ENCODE data around the gene NRTN. TPM values are rescaled to one million over a fixed set of nuclear protein-coding genes. Genes with fewer than 3 reads are reported as not detected.

The NRTN gene
- total and polyA plus RNA-seq, 4 experiments from 2014 or later, result 0.34 to 0.91 (median 0.51) TPM

DNA sequence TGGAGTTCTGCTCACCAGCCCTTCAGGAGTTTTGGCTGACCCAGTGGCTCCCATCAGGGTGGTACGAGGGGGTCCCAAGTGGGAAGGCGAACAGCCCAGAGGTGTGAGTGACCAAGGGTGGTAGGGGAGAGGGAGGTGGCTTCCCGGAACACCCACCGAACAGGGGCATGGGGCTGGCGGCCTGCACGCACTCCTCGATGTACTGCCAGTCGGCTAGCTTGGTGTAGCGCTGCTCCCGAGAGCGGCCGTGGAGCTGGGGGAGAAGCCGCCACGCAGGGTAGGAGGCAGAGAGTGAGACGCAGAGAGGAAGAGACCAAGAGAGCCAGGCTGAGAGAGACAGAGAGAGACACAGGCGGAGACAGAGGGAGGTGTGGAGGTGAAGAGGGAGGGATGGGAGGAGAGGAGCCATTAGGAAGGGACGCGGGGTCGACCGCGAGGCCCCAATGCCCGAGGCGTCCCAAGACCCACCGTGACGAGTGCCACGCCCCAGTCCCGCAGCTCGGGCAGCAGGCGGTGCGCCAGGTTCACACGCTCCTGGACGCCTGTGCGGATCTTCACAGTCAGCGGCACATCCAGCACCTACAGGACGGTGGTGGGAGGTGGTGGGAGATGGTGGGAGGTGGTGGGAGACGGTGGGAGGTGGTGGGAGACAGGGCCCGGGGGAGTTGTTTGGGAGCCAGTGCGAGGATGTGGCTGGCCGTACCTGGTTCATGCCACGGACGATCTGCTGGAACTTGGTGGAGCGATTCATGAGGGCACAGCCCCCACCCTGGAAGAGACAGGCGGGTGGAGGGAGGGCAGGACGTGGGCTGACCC is 18.1 kb upstream of the NRTN start:
- Histone ChIP-seq H3K9me3 (ENCODE audit: control insufficient read depth in 1 of 2, low read length in 2 of 2) (no peaks in the 10 kb centered on the region), H3K27ac (ENCODE audit: low read depth, low read length) (no peak overlapping the region), H3K27me3 (ENCODE audit: insufficient read depth, low read length) (no peaks in the 10 kb centered on the region), H3K36me3 (ENCODE audit: insufficient read depth, low read length) (peaks cover 44% of the 10 kb centered on the region), H3K4me1 (ENCODE audit: insufficient read depth, low read length) (peaks cover 14% of the 10 kb centered on the region), H3K4me3 (ENCODE audit: low read length in 2 of 2) (no peak overlapping the region)
- Mint-ChIP-seq H3K4me1 (peaks cover 11 to 24% (median 12%) of the 10 kb centered on the region in 4 donors), H3K9me3 (peaks cover 0 to 4% (median 0%) of the 10 kb centered on the region in 8 donors), H3K27ac (no peak overlapping the region), H3K36me3 (peaks cover 21 to 39% of the 10 kb centered on the region in 2 donors), H3K27me3 (peaks cover 0 to 2% of the 10 kb centered on the region in 2 donors), H3K4me3 (no peak overlapping the region)
- ChIA-PET CTCF (ENCODE audit: partially characterized antibody) (no interaction called here), POLR2A (ENCODE audit: partially characterized antibody) (no interaction called here)
- intact Hi-C loops (cut with micrococcal nuclease), result no loop called here
- DNase-seq, result no peak

DNA sequence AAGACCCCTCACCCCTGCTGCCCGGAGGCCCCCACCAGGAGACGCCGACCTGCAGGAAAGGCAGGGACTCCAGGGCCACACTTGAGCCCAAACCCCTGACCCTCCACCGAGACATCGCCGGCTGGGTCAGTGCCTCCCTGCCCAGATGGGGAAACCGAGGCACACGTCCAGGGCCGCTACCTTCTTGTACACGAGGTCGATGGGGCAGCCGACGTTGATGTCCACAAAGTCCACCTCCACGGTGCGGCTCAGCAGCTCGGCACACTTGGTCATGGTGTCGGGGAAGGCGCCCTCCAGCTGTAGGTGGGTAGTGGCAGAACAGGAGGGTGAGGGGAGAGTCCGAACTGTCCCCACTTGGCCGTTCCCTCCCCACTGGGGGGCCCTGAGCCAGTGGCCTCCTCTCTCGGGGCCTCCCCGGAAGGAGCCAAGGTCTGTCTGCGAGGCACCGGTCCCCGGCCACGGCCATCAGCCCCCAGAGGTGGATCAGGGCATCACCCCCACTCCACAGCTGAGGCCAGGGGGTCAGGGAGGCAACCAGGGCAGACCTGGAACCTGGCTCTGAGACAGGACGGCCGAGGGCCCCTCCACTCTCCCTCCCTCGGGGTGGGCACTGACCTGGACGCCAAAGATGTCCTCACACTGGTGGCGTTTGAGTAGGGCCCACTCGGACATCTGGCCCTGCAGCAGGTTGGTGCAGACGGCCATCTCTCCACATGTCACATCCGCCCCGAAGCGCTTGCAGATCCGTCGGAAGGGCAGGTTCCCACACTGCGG is 17.3 kb upstream of the NRTN start:
- no peak overlapping the region for H3K27ac Mint-ChIP-seq
- H3K4me3 Mint-ChIP-seq, result no peak overlapping the region
- Histone ChIP-seq H3K4me1 (ENCODE audit: insufficient read depth, low read length) (peaks cover 14% of the 10 kb centered on the region), H3K27me3 (ENCODE audit: insufficient read depth, low read length) (no peaks in the 10 kb centered on the region), H3K4me3 (ENCODE audit: low read length in 2 of 2) (no peak overlapping the region), H3K27ac (ENCODE audit: low read depth, low read length) (no peak overlapping the region), H3K36me3 (ENCODE audit: insufficient read depth, low read length) (peaks cover 44% of the 10 kb centered on the region), H3K9me3 (ENCODE audit: control insufficient read depth in 1 of 2, low read length in 2 of 2) (no peaks in the 10 kb centered on the region)
- H3K4me1 Mint-ChIP-seq, result peaks cover 11 to 24% (median 12%) of the 10 kb centered on the region in 4 donors
- H3K9me3 Mint-ChIP-seq, result peaks cover 0 to 4% (median 0%) of the 10 kb centered on the region in 8 donors
- peaks cover 21 to 39% of the 10 kb centered on the region in 2 donors for H3K36me3 Mint-ChIP-seq
- DNase-seq, result no peak
- intact Hi-C loops (cut with micrococcal nuclease), result no loop called here
- peaks cover 0 to 2% of the 10 kb centered on the region in 2 donors for H3K27me3 Mint-ChIP-seq
- CTCF ChIA-PET (ENCODE audit: partially characterized antibody), result no interaction called here
- POLR2A ChIA-PET (ENCODE audit: partially characterized antibody), result no interaction called here

DNA sequence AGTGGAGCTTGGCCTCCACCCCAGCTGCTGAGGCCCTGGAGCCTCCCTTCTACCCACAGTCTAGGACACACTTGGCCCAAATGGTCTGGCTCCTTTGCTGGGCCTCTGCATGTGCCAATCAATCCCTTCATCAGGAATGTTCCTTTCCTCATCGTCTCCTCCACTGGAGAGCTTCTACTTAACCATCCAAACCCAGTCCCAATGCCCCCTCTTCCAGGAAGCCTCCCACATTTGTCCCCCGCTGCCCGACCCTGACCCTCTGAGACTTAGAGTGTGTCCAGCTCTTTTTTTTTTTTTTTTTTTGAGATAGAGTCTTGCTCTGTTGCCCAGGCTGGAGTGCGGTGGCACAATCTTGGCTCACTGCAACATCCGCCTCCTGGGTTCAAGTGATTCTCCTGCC is 16.4 kb upstream of the NRTN start:
- H3K27ac ChIP-seq (ENCODE audit: low read depth, low read length), result no peak overlapping the region
- intact Hi-C loops (cut with micrococcal nuclease), result no loop called here
- H3K4me3 ChIP-seq (ENCODE audit: low read length in 2 of 2), result no peak overlapping the region
- peaks cover 44% of the 10 kb centered on the region for H3K36me3 ChIP-seq (ENCODE audit: insufficient read depth, low read length)
- peaks cover 14% of the 10 kb centered on the region for H3K4me1 ChIP-seq (ENCODE audit: insufficient read depth, low read length)
- peaks cover 0 to 2% of the 10 kb centered on the region in 2 donors for H3K27me3 Mint-ChIP-seq
- no peaks in the 10 kb centered on the region for H3K27me3 ChIP-seq (ENCODE audit: insufficient read depth, low read length)
- ChIA-PET POLR2A (ENCODE audit: partially characterized antibody) (no interaction called here), CTCF (ENCODE audit: partially characterized antibody) (interaction anchor here (1.4 kb wide), 1 partner anchor 16 kb away, joined by 6 read pairs; the partner anchor contains the start of gene NRTN)
- peaks cover 11 to 24% (median 12%) of the 10 kb centered on the region in 4 donors for H3K4me1 Mint-ChIP-seq
- peaks cover 21 to 39% of the 10 kb centered on the region in 2 donors for H3K36me3 Mint-ChIP-seq
- peak overlapping the region in 2 of 8 donors; percentile 11 to 22 for H3K4me3 Mint-ChIP-seq
- no peak for DNase-seq
- H3K9me3 Mint-ChIP-seq, result peaks cover 0 to 4% (median 0%) of the 10 kb centered on the region in 8 donors
- no peaks in the 10 kb centered on the region for H3K9me3 ChIP-seq (ENCODE audit: control insufficient read depth in 1 of 2, low read length in 2 of 2)
- H3K27ac Mint-ChIP-seq, result peak overlapping the region in 2 of 7 donors; percentile 66 to 86

GRCh38 chr19:5789351-5789761 is 15.5 kb upstream of the NRTN start:
- intact Hi-C loops (cut with micrococcal nuclease), result no loop called here
- peaks cover 0 to 4% (median 0%) of the 10 kb centered on the region in 8 donors for H3K9me3 Mint-ChIP-seq
- POLR2A ChIA-PET (ENCODE audit: partially characterized antibody), result interaction anchor here (1.6 to 3.5 kb wide), 6 partner anchors 11 to 114 kb away, joined by 4 to 31 read pairs (median 12); partner anchors contain the start of genes NDUFA11, RPL36 and VMAC
- Histone ChIP-seq H3K4me1 (ENCODE audit: insufficient read depth, low read length) (peaks cover 14% of the 10 kb centered on the region), H3K9me3 (ENCODE audit: control insufficient read depth in 1 of 2, low read length in 2 of 2) (no peaks in the 10 kb centered on the region), H3K27ac (ENCODE audit: low read depth, low read length) (no peak overlapping the region), H3K27me3 (ENCODE audit: insufficient read depth, low read length) (no peaks in the 10 kb centered on the region), H3K36me3 (ENCODE audit: insufficient read depth, low read length) (peaks cover 44% of the 10 kb centered on the region), H3K4me3 (ENCODE audit: low read length in 2 of 2) (no peak overlapping the region)
- peak overlapping the region in 1 of 8 donors; percentile 31 for H3K4me3 Mint-ChIP-seq
- no peak for DNase-seq
- peaks cover 21 to 36% of the 10 kb centered on the region in 2 donors for H3K36me3 Mint-ChIP-seq
- H3K4me1 Mint-ChIP-seq, result peaks cover 11 to 24% (median 12%) of the 10 kb centered on the region in 4 donors
- peak overlapping the region in 1 of 7 donors; percentile 35 for H3K27ac Mint-ChIP-seq
- peaks cover 0 to 2% of the 10 kb centered on the region in 2 donors for H3K27me3 Mint-ChIP-seq
- CTCF ChIA-PET (ENCODE audit: partially characterized antibody), result interaction anchor here (1.4 kb wide), 1 partner anchor 15 kb away, joined by 6 read pairs; the partner anchor contains the start of gene NRTN

DNA sequence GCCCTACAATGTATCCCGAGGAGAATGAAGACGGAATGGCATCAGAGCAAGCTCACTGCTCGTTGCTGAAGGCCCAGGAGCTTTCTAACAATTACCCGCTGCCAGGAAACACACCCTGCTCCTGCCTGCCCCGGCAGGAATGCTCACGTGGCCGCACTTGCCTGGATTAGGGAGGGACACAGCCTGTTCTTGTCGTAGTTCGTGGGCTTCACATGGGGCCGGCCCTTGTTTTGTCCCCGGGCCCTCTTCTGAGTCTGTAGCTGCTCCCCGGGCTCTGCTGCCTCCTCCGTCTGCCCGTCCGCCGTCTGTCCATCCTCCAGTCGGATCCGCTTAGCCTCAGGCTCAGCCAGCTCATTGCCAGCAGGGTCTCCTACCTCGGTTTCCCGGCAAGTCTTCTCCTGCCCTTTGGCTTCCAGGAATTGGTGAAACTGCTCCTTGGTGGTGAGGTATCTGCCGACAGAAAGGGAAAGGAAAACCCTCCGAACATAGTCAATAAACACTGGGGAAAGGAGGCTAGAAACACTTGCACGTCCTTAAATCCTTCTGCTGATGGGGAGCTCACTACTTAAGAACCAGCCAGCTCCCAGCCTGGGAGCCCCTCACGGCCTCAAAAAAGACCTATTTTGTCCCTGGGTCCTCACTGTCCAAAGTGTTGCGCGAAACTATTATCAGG is 14.8 kb upstream of the NRTN start:
- H3K36me3 Mint-ChIP-seq, result peaks cover 21 to 36% of the 10 kb centered on the region in 2 donors
- CTCF ChIA-PET (ENCODE audit: partially characterized antibody), result interaction anchor here (2.0 to 6.2 kb wide), 2 partner anchors 14 to 69 kb away, joined by 9 to 43 read pairs; partner anchors contain the start of genes CATSPERD and NRTN

More for the DNA sequence above, 14.8 kb upstream of the NRTN start:
- H3K27me3 ChIP-seq (ENCODE audit: insufficient read depth, low read length), result no peaks in the 10 kb centered on the region
- H3K36me3 ChIP-seq (ENCODE audit: insufficient read depth, low read length), result peaks cover 44% of the 10 kb centered on the region
- peaks cover 14% of the 10 kb centered on the region for H3K4me1 ChIP-seq (ENCODE audit: insufficient read depth, low read length)
- peak overlapping the region; percentile 97 for H3K27ac ChIP-seq (ENCODE audit: low read depth, low read length)
- POLR2A ChIA-PET (ENCODE audit: partially characterized antibody), result interaction anchor here (0.6 to 3.5 kb wide), 11 partner anchors 10 to 188 kb away, joined by 3 to 31 read pairs (median 6); partner anchors contain the start of genes CATSPERD, LONP1, NDUFA11 and RANBP3
- peak overlapping the region; percentile 62 to 93 for H3K4me3 ChIP-seq (ENCODE audit: low read length in 2 of 2)
- Mint-ChIP-seq H3K4me3 (peak overlapping the region; percentile 96 to 100 (median 99)), H3K27me3 (peaks cover 0 to 2% of the 10 kb centered on the region in 2 donors), H3K4me1 (peaks cover 11 to 24% (median 12%) of the 10 kb centered on the region in 4 donors), H3K27ac (peak overlapping the region; percentile 94 to 100 (median 100)), H3K9me3 (peaks cover 0 to 4% (median 0%) of the 10 kb centered on the region in 8 donors)
- DNase-seq, result no peak
- intact Hi-C loops (cut with micrococcal nuclease), result loop anchor here (1.0 to 10.0 kb wide), 8 partner anchors 15 to 999 kb away; partner anchors contain the start of genes CATSPERD, CLPP, FEM1A and LONP1
- no peaks in the 10 kb centered on the region for H3K9me3 ChIP-seq (ENCODE audit: control insufficient read depth in 1 of 2, low read length in 2 of 2)
